Measurements from ENCODE around the gene MAN2A1. TPM values are rescaled to one million over a fixed set of nuclear protein-coding genes. Genes with fewer than 3 reads are reported as not detected.

MAN2A1 gene
- total RNA-seq, 1 donor from 2014 or later, result 33.9 TPM

- TF ChIP-seq POLR2A (IDR thresholded peaks at IDR 0.05) (no peak), CTCF (IDR thresholded peaks at IDR 0.05) (no peak), POLR2AphosphoS5 (IDR thresholded peaks at IDR 0.05; ENCODE audit: insufficient read depth in 1 of 2, low read depth in 1 of 2) (no peak)
- no peak for DNase-seq (ENCODE audit: extremely low spot score in 2 of 2)
- intact Hi-C loops (cut with DNase I), result no loop called here
Measured at GRCh38 chr5:109775130-109775529, 85.4 kb downstream of the MAN2A1 start.

DNA sequence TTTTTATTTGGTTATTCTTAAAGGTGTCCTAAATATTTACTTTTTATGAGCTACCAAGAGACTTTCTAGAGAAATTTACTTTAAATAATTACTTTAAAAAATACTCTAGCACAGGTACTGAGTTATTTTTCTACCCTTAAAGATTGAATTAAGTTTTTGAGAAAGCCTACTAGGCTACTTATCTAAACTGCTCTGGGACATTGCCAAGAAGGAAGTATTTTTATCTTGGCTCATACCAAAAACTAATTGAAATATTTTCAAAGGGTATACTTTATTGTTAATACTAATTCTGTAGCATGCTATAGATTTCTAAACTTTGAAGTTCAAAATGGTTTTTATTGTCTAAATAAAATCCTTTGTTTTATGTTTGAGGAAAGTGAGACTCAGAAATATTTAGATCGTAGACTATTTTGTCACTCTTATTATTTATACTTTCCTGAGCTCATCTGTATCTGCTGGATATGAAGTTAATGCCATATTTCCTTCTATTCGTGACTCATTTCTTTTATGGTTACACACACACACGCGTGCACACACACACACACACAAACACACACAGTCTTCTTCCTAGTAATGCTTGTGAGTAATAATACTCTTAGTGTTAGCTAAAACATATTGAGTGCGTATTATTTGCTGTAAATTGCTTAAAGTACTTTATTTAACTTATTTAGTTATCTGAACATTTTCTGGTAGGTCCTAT lies 89.5 kb downstream of the MAN2A1 start:
- Histone ChIP-seq H3K27me3 (no peaks in the 10 kb centered on the region), H3K9me3 (no peaks in the 10 kb centered on the region), H3K27ac (no peak overlapping the region), H3K4me3 (no peak overlapping the region), H3K4me1 (no peaks in the 10 kb centered on the region), H3K36me3 (peaks cover 0 to 13% of the 10 kb centered on the region in 2 donors)
- DNase-seq (ENCODE audit: extremely low spot score in 2 of 2), result no peak
- intact Hi-C loops (cut with DNase I), result no loop called here
- TF ChIP-seq POLR2AphosphoS5 (IDR thresholded peaks at IDR 0.05; ENCODE audit: insufficient read depth in 1 of 2, low read depth in 1 of 2), result no peak
- TF ChIP-seq POLR2A (IDR thresholded peaks at IDR 0.05), result no peak
- TF ChIP-seq CTCF (IDR thresholded peaks at IDR 0.05), result no peak

More at GRCh38 chr5:109775130-109775529, 85.4 kb downstream of the MAN2A1 start:
- H3K27me3 ChIP-seq, result no peaks in the 10 kb centered on the region
- no peak overlapping the region for H3K27ac ChIP-seq
- H3K4me3 ChIP-seq, result no peak overlapping the region
- H3K9me3 ChIP-seq, result no peaks in the 10 kb centered on the region
- H3K36me3 ChIP-seq, result peaks cover 0 to 21% of the 10 kb centered on the region in 2 donors
- no peaks in the 10 kb centered on the region for H3K4me1 ChIP-seq

DNA sequence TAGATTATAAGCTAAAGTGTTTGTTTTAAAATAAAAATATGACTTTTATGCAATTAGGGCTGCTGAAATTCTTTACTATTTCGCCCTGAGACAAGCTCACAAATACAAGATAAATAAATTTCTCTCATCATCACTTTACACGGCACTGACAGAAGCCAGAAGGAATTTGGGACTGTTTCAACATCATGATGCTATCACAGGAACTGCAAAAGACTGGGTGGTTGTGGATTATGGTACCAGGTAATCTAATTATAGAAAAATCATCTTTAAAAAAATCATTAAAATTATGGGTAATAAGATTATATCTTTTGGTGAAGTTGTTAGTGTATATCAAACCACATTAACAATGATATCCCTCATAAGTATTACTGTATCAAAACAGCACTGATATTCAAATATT lies 95.0 kb downstream of the MAN2A1 start:
- Histone ChIP-seq H3K27ac (no peak overlapping the region), H3K27me3 (no peaks in the 10 kb centered on the region), H3K36me3 (peaks cover 0 to 9% of the 10 kb centered on the region in 2 donors), H3K4me3 (no peak overlapping the region), H3K4me1 (no peaks in the 10 kb centered on the region), H3K9me3 (no peaks in the 10 kb centered on the region)
- DNase-seq (ENCODE audit: extremely low spot score in 2 of 2), result no peak
- intact Hi-C loops (cut with DNase I), result no loop called here
- TF ChIP-seq POLR2AphosphoS5 (IDR thresholded peaks at IDR 0.05; ENCODE audit: insufficient read depth in 1 of 2, low read depth in 1 of 2) (no peak), POLR2A (IDR thresholded peaks at IDR 0.05) (no peak), CTCF (IDR thresholded peaks at IDR 0.05) (no peak)

DNA sequence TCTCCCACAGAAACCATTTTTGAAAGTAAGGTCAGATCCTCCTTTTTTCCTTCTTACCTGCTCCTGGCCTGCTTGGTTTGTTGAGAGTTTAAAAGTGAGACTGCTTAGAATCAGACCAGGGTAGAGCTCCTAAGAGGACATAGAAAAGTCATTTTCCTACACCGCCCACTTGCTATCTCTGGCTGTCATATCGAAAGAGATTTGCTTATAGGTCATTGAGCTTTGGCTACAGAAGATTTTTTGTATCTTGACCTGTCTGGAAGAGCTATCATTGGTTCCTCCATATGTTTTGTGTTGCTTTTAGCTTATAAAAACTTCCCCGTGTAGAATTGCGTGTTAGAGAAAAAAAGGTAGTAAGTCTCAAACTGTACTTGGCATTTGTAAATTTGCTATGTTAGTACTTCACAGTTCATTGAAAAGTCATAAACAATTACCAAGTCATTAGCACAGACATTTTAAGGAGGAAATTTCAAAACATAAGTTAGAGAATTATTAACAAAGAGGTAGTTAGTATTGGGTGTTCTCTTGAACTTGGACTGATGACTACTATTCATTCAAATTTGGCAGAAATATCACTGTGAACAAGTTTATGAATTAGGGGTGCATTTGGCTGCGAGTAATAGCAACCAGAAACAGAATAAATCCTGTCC lies 96.6 kb downstream of the MAN2A1 start:
- DNase-seq (ENCODE audit: extremely low spot score in 2 of 2), result no peak
- intact Hi-C loops (cut with DNase I), result no loop called here
- Histone ChIP-seq H3K27me3 (no peaks in the 10 kb centered on the region), H3K27ac (no peak overlapping the region), H3K36me3 (peaks cover 0 to 14% of the 10 kb centered on the region in 2 donors), H3K9me3 (no peaks in the 10 kb centered on the region), H3K4me1 (no peaks in the 10 kb centered on the region), H3K4me3 (no peak overlapping the region)
- TF ChIP-seq POLR2A (IDR thresholded peaks at IDR 0.05) (no peak), POLR2AphosphoS5 (IDR thresholded peaks at IDR 0.05; ENCODE audit: insufficient read depth in 1 of 2, low read depth in 1 of 2) (no peak), CTCF (IDR thresholded peaks at IDR 0.05) (no peak)

- Histone ChIP-seq H3K4me3 (no peak overlapping the region), H3K9me3 (no peaks in the 10 kb centered on the region), H3K4me1 (no peaks in the 10 kb centered on the region), H3K36me3 (peaks cover 0 to 5% of the 10 kb centered on the region in 2 donors), H3K27me3 (no peaks in the 10 kb centered on the region), H3K27ac (no peak overlapping the region)
- no peak for TF ChIP-seq CTCF (IDR thresholded peaks at IDR 0.05)
- intact Hi-C loops (cut with DNase I), result no loop called here
- no peak for DNase-seq (ENCODE audit: extremely low spot score in 2 of 2)
Measured at GRCh38 chr5:109788596-109788995, 98.9 kb downstream of the MAN2A1 start.
